ENCODE results near the gene SPEN. TPM values are rescaled to one million over a fixed set of nuclear protein-coding genes. Genes with fewer than 3 reads are reported as not detected.

SPEN gene
- total RNA-seq, 4 donors from 2014 or later = 55.0 to 79.7 (median 63.8) TPM

GRCh38 chr1:15899266-15899665 is 51.8 kb downstream of the SPEN start:
- no peaks in the 10 kb centered on the region for H3K27me3 ChIP-seq
- H3K4me1 ChIP-seq = peaks cover 29% of the 10 kb centered on the region
- TF ChIP-seq EP300 (IDR thresholded peaks at IDR 0.05) (no peak), POLR2A (IDR thresholded peaks at IDR 0.05) (no peak), POLR2AphosphoS5 (IDR thresholded peaks at IDR 0.05) (no peak)
- TF ChIP-seq, protein P1, sequence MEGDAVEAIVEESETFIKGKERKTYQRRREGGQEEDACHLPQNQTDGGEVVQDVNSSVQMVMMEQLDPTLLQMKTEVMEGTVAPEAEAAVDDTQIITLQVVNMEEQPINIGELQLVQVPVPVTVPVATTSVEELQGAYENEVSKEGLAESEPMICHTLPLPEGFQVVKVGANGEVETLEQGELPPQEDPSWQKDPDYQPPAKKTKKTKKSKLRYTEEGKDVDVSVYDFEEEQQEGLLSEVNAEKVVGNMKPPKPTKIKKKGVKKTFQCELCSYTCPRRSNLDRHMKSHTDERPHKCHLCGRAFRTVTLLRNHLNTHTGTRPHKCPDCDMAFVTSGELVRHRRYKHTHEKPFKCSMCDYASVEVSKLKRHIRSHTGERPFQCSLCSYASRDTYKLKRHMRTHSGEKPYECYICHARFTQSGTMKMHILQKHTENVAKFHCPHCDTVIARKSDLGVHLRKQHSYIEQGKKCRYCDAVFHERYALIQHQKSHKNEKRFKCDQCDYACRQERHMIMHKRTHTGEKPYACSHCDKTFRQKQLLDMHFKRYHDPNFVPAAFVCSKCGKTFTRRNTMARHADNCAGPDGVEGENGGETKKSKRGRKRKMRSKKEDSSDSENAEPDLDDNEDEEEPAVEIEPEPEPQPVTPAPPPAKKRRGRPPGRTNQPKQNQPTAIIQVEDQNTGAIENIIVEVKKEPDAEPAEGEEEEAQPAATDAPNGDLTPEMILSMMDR (IDR thresholded peaks at IDR 0.05) = no peak
- H3K4me3 ChIP-seq = no peak overlapping the region
- WGBS = 84% methylated on average over 9 of the region's 9 CpGs
- H3K36me3 ChIP-seq = peaks cover 3% of the 10 kb centered on the region
- no peak for DNase-seq (ENCODE audit: low spot score in 2 of 2)
- no peaks in the 10 kb centered on the region for H3K9me3 ChIP-seq
- H3K27ac ChIP-seq = no peak overlapping the region

GRCh38 chr1:15900662-15901279 is 53.3 kb downstream of the SPEN start:
- H3K4me1 ChIP-seq = peaks cover 29% of the 10 kb centered on the region
- WGBS = 48% methylated on average over 8 of the region's 8 CpGs
- TF ChIP-seq POLR2A (IDR thresholded peaks at IDR 0.05) (no peak), EP300 (IDR thresholded peaks at IDR 0.05) (no peak)
- TF ChIP-seq, protein P1 (IDR thresholded peaks at IDR 0.05) = no peak
- no peaks in the 10 kb centered on the region for H3K27me3 ChIP-seq
- no peak for DNase-seq (ENCODE audit: low spot score in 2 of 2)
- H3K36me3 ChIP-seq = peaks cover 3% of the 10 kb centered on the region
- no peak overlapping the region for H3K4me3 ChIP-seq
- H3K27ac ChIP-seq = no peak overlapping the region
- H3K9me3 ChIP-seq = no peaks in the 10 kb centered on the region

DNA sequence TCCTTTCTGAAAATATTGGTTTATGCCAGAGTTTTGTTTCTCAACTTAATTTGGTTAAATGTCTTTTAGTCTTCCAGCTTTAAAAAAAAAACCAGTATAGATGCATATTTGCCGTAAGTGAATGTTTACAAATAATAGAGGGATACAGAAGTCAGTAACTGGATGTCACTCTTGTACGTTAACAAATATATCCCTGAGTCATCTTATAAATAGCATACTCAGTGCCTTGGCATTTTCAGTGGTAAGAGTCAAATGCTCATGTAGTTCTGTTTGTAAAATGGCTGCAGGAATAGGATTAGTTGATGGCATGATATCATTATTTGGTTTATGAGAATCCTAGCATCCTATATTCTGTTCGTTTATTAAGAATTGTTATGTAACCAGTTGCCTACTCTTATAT is 55.4 kb downstream of the SPEN start:
- H3K27ac ChIP-seq = no peak overlapping the region
- peaks cover 3% of the 10 kb centered on the region for H3K36me3 ChIP-seq
- no peak for DNase-seq (ENCODE audit: low spot score in 2 of 2)
- peaks cover 29% of the 10 kb centered on the region for H3K4me1 ChIP-seq
- H3K4me3 ChIP-seq = no peak overlapping the region
- H3K9me3 ChIP-seq = no peaks in the 10 kb centered on the region
- TF ChIP-seq EP300 (IDR thresholded peaks at IDR 0.05) = no peak
- TF ChIP-seq POLR2AphosphoS5 (IDR thresholded peaks at IDR 0.05) = no peak
- TF ChIP-seq, protein P1 (IDR thresholded peaks at IDR 0.05) = no peak
- no peak for TF ChIP-seq POLR2A (IDR thresholded peaks at IDR 0.05)
- no peaks in the 10 kb centered on the region for H3K27me3 ChIP-seq
- 73% methylated on average over 3 of the region's 3 CpGs for WGBS

- Histone ChIP-seq H3K4me3 (no peak overlapping the region), H3K27me3 (no peaks in the 10 kb centered on the region), H3K4me1 (peaks cover 4% of the 10 kb centered on the region), H3K36me3 (peaks cover 36% of the 10 kb centered on the region), H3K9me3 (no peaks in the 10 kb centered on the region), H3K27ac (no peak overlapping the region)
- TF ChIP-seq, protein P1 (IDR thresholded peaks at IDR 0.05) = no peak
- TF ChIP-seq POLR2A (IDR thresholded peaks at IDR 0.05) (no peak), POLR2AphosphoS5 (IDR thresholded peaks at IDR 0.05) (no peak), EP300 (IDR thresholded peaks at IDR 0.05) (no peak)
- 89% methylated on average over 4 of the region's 4 CpGs for WGBS
- no peak for DNase-seq (ENCODE audit: low spot score in 2 of 2)
Measured at GRCh38 chr1:15908597-15908996, 61.1 kb downstream of the SPEN start.

DNA sequence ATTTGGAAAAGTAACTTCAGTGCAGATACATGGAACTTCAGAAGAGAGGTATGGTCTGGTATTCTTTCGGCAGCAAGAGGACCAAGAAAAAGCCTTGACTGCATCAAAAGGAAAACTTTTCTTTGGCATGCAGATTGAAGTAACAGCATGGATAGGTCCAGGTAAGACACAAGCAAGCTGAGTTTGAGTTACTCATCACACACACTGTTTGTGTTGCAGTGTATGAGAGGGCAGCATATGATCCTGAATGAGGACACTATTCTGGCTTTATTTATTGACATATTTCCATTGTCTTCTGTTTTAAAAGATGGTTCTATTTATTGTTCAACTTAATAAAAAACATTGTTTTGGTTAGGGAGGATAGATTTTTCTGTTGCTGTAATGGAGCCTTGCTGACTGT is 63.6 kb downstream of the SPEN start:
- TF ChIP-seq EP300 (IDR thresholded peaks at IDR 0.05) (no peak), POLR2A (IDR thresholded peaks at IDR 0.05) (no peak), POLR2AphosphoS5 (IDR thresholded peaks at IDR 0.05) (no peak)
- TF ChIP-seq, protein P1 (IDR thresholded peaks at IDR 0.05) = no peak
- WGBS = 88% methylated on average over 1 of the region's 1 CpG
- Histone ChIP-seq H3K9me3 (no peaks in the 10 kb centered on the region), H3K27me3 (no peaks in the 10 kb centered on the region), H3K4me1 (peaks cover 9% of the 10 kb centered on the region), H3K36me3 (peaks cover 52% of the 10 kb centered on the region), H3K27ac (no peak overlapping the region), H3K4me3 (no peak overlapping the region)
- DNase-seq (ENCODE audit: low spot score in 2 of 2) = no peak
